ENCODE measurements around the gene CKAP5.

Gene CKAP5

GRCh38 chr11:46695345-46696211, 150.5 kb downstream of the CKAP5 start:
- no peaks in the 10 kb centered on the region for H3K9me3 ChIP-seq (ENCODE audit: insufficient read depth, low read length)
- H3K27me3 ChIP-seq (ENCODE audit: low read length), result no peaks in the 10 kb centered on the region
- H3K9me2 ChIP-seq (replicated peaks; ENCODE audit: insufficient read depth, low read length), result no peaks in the 10 kb centered on the region
- no peak overlapping the region for H3K9ac ChIP-seq (ENCODE audit: low read length)
- no peaks in the 10 kb centered on the region for H3F3A ChIP-seq (ENCODE audit: insufficient read depth)
- TF ChIP-seq EZH2phosphoT487 (conservative IDR thresholded peaks at IDR 0.05; ENCODE audit: low read length) (no peak), CTCF (IDR thresholded peaks at IDR 0.05; ENCODE audit: insufficient read depth, low read length, poor library complexity, severe bottlenecking) (no peak)
- peaks cover 17% of the 10 kb centered on the region for H3K79me2 ChIP-seq (ENCODE audit: insufficient read depth, low read length)
- no peak overlapping the region for H2AFZ ChIP-seq (ENCODE audit: low read depth, low read length, severe bottlenecking)
- H4K20me1 ChIP-seq (ENCODE audit: low read depth, low read length), result no peaks in the 10 kb centered on the region
- H3K4me2 ChIP-seq (ENCODE audit: low read depth, low read length, poor library complexity, severe bottlenecking), result no peak overlapping the region
- no peaks in the 10 kb centered on the region for H3K36me3 ChIP-seq (ENCODE audit: low read length)
- no peak overlapping the region for H3K27ac ChIP-seq (ENCODE audit: low read depth, low read length)
- no peak overlapping the region for H3K4me3 ChIP-seq (ENCODE audit: insufficient read depth, low read length, poor library complexity, severe bottlenecking)

DNA sequence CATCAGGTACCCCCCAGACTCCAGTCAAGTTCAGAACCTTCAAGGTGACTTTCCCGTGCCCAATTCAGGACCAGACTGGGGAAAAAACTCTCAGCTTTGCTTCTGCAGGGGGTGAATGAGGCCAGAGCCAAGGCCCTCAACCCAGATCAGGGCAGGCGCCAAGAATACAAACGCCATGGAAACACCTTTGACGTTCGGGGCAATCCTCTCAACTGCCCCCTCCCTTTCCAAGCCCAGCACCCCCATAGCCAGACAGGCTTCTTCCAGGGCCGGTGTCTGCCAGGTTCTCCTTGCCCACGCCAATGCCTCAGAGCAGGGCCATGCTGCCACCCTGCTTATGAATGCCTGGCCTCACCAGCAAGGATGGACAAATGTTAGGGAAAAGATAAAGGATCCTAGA, 151.5 kb downstream of the CKAP5 start:
- TF ChIP-seq EZH2phosphoT487 (conservative IDR thresholded peaks at IDR 0.05; ENCODE audit: low read length) (no peak), CTCF (IDR thresholded peaks at IDR 0.05; ENCODE audit: insufficient read depth, low read length, poor library complexity, severe bottlenecking) (no peak)
- Histone ChIP-seq H3K27me3 (ENCODE audit: low read length) (no peaks in the 10 kb centered on the region), H3K79me2 (ENCODE audit: insufficient read depth, low read length) (peaks cover 10% of the 10 kb centered on the region; the same call in 1 of the 2 replicates), H3K9me3 (ENCODE audit: insufficient read depth, low read length) (no peaks in the 10 kb centered on the region), H4K20me1 (ENCODE audit: low read depth, low read length) (no peaks in the 10 kb centered on the region), H2AFZ (ENCODE audit: low read depth, low read length, severe bottlenecking) (no peak overlapping the region), H3K9ac (ENCODE audit: low read length) (no peak overlapping the region), H3K27ac (ENCODE audit: low read depth, low read length) (no peak overlapping the region), H3K4me2 (ENCODE audit: low read depth, low read length, poor library complexity, severe bottlenecking) (no peak overlapping the region), H3K36me3 (ENCODE audit: low read length) (no peaks in the 10 kb centered on the region), H3K9me2 (replicated peaks; ENCODE audit: insufficient read depth, low read length) (no peaks in the 10 kb centered on the region), H3F3A (ENCODE audit: insufficient read depth) (no peaks in the 10 kb centered on the region), H3K4me3 (ENCODE audit: insufficient read depth, low read length, poor library complexity, severe bottlenecking) (no peak overlapping the region)

DNA sequence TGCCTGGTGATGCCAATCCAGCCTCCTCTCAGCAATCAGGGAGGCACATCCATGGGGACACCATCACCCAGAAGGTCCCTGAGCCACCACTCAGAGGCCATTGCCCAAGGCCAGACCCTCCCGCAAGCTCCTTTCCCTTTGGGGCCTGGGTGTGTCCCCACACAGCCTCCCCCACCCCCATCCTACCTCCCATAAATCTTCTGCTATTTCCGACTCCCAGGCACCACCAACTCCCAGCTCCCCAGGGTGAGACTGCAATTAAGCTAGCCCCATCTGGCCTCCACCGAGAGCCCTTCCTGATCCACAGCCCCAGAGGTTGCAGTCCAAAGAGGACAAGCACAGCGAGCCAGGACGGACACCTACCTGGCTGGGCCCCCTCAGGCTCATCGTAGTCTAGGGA, 152.0 kb downstream of the CKAP5 start:
- H3K27ac ChIP-seq (ENCODE audit: low read depth, low read length), result no peak overlapping the region

More for the DNA sequence above, 152.0 kb downstream of the CKAP5 start:
- Histone ChIP-seq H3F3A (ENCODE audit: insufficient read depth) (no peaks in the 10 kb centered on the region), H4K20me1 (ENCODE audit: low read depth, low read length) (no peaks in the 10 kb centered on the region), H2AFZ (ENCODE audit: low read depth, low read length, severe bottlenecking) (no peak overlapping the region), H3K9me2 (replicated peaks; ENCODE audit: insufficient read depth, low read length) (no peaks in the 10 kb centered on the region), H3K9me3 (ENCODE audit: insufficient read depth, low read length) (no peaks in the 10 kb centered on the region), H3K36me3 (ENCODE audit: low read length) (no peaks in the 10 kb centered on the region), H3K27me3 (ENCODE audit: low read length) (no peaks in the 10 kb centered on the region), H3K4me2 (ENCODE audit: low read depth, low read length, poor library complexity, severe bottlenecking) (no peak overlapping the region), H3K9ac (ENCODE audit: low read length) (no peak overlapping the region), H3K79me2 (ENCODE audit: insufficient read depth, low read length) (peaks cover 5% of the 10 kb centered on the region; the same call in 1 of the 2 replicates), H3K4me3 (ENCODE audit: insufficient read depth, low read length, poor library complexity, severe bottlenecking) (no peak overlapping the region)
- TF ChIP-seq CTCF (IDR thresholded peaks at IDR 0.05; ENCODE audit: insufficient read depth, low read length, poor library complexity, severe bottlenecking), result no peak
- no peak for TF ChIP-seq EZH2phosphoT487 (conservative IDR thresholded peaks at IDR 0.05; ENCODE audit: low read length)

Data from SU-DHL-6 (cell line).